Kidney (tissue), 14 donors: ENCODE results near the gene NUDCD3. TPM values are rescaled to one million over a fixed set of nuclear protein-coding genes. Genes with fewer than 3 reads are reported as not detected.

Source experiments
- DNase-seq, 5 donors: peaks; one replicate each; pipeline ENCODE4 v3.0.0-alpha.2; 2013 to 2020
- FAIRE-seq: peaks from 2 replicates; lab custom pipeline; 2012; peaks lifted over from hg19 to GRCh38; lab: Jason Lieb, UNC
- H3K27ac ChIP-seq, 2 donors: one replicate each; pipeline ENCODE4 v1.7.0; 2013; ENCODE audit warnings: low read depth in 2 of 2, low read length in 2 of 2, inconsistent platforms in 1 of 2
- H3K27me3 ChIP-seq: one replicate; pipeline ENCODE4 v1.7.1; 2013; ENCODE audit warnings: low read length, inconsistent platforms; ENCODE audit not compliant: control insufficient read depth, insufficient read depth
- H3K36me3 ChIP-seq, 3 donors: one replicate each; pipeline versions ENCODE4 v1.7.0 to v1.7.1; 2013; ENCODE audit warnings: low read length in 3 of 3, control low read depth in 1 of 3, inconsistent platforms in 1 of 3; ENCODE audit not compliant: insufficient read depth in 3 of 3, control insufficient read depth in 2 of 3
- H3K4me1 ChIP-seq, 3 donors: one replicate each; pipeline versions ENCODE4 v1.7.0 to v1.7.1; 2013; ENCODE audit warnings: low read length in 3 of 3, inconsistent platforms in 1 of 3, low read depth in 1 of 3; ENCODE audit not compliant: control insufficient read depth in 2 of 3, insufficient read depth in 2 of 3
- H3K4me3 ChIP-seq, 3 donors: one replicate each; pipeline versions ENCODE4 v1.7.0 to v1.8.1; 2013; ENCODE audit warnings: low read length in 3 of 3, control low read depth in 1 of 3, inconsistent platforms in 1 of 3
- H3K9ac ChIP-seq, 3 donors: one replicate each; pipeline versions ENCODE4 v1.7.0 to v1.7.1; 2013; ENCODE audit warnings: low read length in 3 of 3, control low read depth in 1 of 3, inconsistent platforms in 1 of 3
- H3K9me3 ChIP-seq, 3 donors: one replicate each; pipeline versions ENCODE4 v1.7.0 to v1.7.1; 2013; ENCODE audit warnings: low read length in 3 of 3, control low read depth in 1 of 3, inconsistent platforms in 1 of 3; ENCODE audit not compliant: control insufficient read depth in 2 of 3, insufficient read depth in 1 of 3
- CTCF ChIP-seq: IDR thresholded peaks from 3 replicates; pipeline ENCODE4 v1.5.1; 2012; ENCODE audit warnings: mild to moderate bottlenecking, moderate library complexity, borderline replicate concordance; ENCODE audit not compliant: insufficient read depth; ENCODE audit errors: extremely low read depth
- intact Hi-C: fragments of 100-400 bp; cut with DNase I; formaldehyde crosslinking; loops from one replicate; pipeline ENCODE4 v1.11.1; 2022
- polyA plus RNA-seq: library from polyadenylated mRNA; stranded (reverse); fragments of 350-450 nt; fragmentation: Illumina TruSeq; extraction: RNeasy Lipid Tissue Mini Kit (QIAGEN cat#74804); gene quantifications from one replicate; pipeline ENCODE4 v1.2.3, GENCODE V29; 2014; ENCODE audit warnings: low read depth, low replicate concordance; ENCODE audit not compliant: insufficient read depth
- total RNA-seq: library from RNA; stranded (reverse); fragmentation: NEBNext Ultra II Directional; extraction: Animal tissue kit (Norgen Biotek cat#: 25700); gene quantifications from one replicate; pipeline ENCODE4 v1.2.1, GENCODE V29; 2021
- donor health status: control.
- donor health status: control.
- donor health status: control.
- donor health status: control.
- donor health status: control.
- donor health status: DM: yes; HTN: yes; CAD: no.
- donor health status: Normal renal cell carcinoma (clear cell type).

NUDCD3 gene
- total and polyA plus RNA-seq, 2 donors from 2014 or later = 37.9 to 97.7 TPM

GRCh38 chr7:44467217-44467548 is 23.3 kb downstream of the NUDCD3 start:
- Histone ChIP-seq H3K27ac (no peak overlapping the region), H3K36me3 (peaks cover 0 to 15% (median 5%) of the 10 kb centered on the region in 3 donors), H3K4me1 (peaks cover 0 to 31% (median 13%) of the 10 kb centered on the region in 3 donors), H3K4me3 (no peak overlapping the region), H3K27me3 (no peaks in the 10 kb centered on the region), H3K9me3 (no peaks in the 10 kb centered on the region), H3K9ac (no peak overlapping the region)
- no peak for TF ChIP-seq CTCF
- FAIRE-seq = no peak
- intact Hi-C loops = no loop called here
- no peak for DNase-seq

GRCh38 chr7:44466300-44467216 is 23.9 kb downstream of the NUDCD3 start:
- no peak overlapping the region for H3K4me3 ChIP-seq
- no peak overlapping the region for H3K27ac ChIP-seq
- no peaks in the 10 kb centered on the region for H3K9me3 ChIP-seq
- no peak for FAIRE-seq
- TF ChIP-seq CTCF = no peak
- no peaks in the 10 kb centered on the region for H3K27me3 ChIP-seq
- H3K9ac ChIP-seq = no peak overlapping the region
- no peak for DNase-seq
- peaks cover 0 to 27% (median 15%) of the 10 kb centered on the region in 3 donors for H3K4me1 ChIP-seq
- intact Hi-C loops = no loop called here
- peaks cover 0 to 14% (median 5%) of the 10 kb centered on the region in 3 donors for H3K36me3 ChIP-seq

GRCh38 chr7:44465490-44465889 is 25.0 kb downstream of the NUDCD3 start:
- no peaks in the 10 kb centered on the region for H3K27me3 ChIP-seq
- H3K27ac ChIP-seq = no peak overlapping the region
- intact Hi-C loops = no loop called here
- no peak for FAIRE-seq
- DNase-seq = no peak
- H3K36me3 ChIP-seq = peaks cover 0 to 11% (median 5%) of the 10 kb centered on the region in 3 donors
- no peak overlapping the region for H3K4me3 ChIP-seq
- TF ChIP-seq CTCF = no peak
- H3K9ac ChIP-seq = no peak overlapping the region
- H3K4me1 ChIP-seq = peaks cover 0 to 27% (median 19%) of the 10 kb centered on the region in 3 donors
- H3K9me3 ChIP-seq = no peaks in the 10 kb centered on the region
